NCI-H510A (cell line): ENCODE results near the gene FAM50A.

Source experiments
- DNase-seq: peaks from one replicate; lab custom pipeline; 2025; lab: John Stamatoyannopoulos, UW

FAM50A gene

DNA sequence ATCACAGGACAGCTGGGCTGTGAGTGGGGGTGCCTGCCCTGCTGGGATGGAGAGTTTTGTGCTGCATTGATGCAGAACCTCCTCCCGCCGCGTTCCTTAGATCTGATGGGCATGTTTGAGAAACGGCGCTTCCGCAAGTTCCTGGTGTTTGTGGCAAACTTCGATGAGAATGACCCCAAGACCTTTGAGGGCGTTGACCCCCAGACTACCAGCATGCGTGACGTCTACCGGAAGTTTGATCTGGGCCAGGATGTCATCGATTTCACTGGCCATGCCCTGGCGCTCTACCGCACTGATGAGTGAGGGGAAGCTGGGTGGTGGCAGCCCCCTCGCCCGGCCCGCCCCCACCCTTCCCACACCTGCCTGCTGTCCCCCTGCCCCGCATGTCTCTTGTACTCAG lies 4.1 kb upstream of the FAM50A start:
- DNase-seq: no peak

DNA sequence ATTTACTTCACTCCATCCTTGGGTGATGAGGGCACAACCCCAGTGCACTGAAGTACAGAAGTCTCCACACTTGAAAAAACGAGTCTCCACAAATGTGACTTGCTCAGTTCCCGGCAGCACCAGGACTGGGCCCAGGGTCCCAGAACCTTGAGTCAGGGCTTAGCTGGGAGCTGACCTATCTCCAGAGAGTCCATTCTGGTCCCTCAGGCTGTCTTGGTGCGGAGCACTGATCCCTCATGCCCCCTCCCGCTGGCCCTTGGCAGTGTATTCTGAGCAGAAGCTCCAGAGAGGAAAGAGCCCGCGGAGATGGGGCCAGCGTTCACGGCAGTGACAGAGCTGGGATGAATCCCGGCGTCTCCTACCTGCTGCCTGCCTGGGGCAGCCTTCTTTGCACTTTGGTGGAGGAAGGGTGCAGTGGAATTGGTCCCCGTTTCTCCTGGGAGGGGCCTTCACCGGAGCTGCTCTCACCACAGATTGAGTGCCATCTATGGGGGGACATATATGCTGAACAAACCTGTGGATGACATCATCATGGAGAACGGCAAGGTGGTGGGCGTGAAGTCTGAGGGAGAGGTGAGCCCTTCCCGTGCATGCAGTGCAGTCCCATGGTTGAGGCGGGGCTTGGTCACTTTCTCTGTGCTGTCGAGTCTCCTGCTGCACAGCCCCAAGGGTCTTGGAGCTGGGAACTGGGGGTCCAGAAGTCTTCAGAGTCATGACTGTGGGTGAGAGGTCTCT lies 3.2 kb upstream of the FAM50A start:
- no peak for DNase-seq

- no peak for DNase-seq
These were observed 2.4 kb upstream of the FAM50A start for GRCh38 chrX:154441564-154441963.

DNA sequence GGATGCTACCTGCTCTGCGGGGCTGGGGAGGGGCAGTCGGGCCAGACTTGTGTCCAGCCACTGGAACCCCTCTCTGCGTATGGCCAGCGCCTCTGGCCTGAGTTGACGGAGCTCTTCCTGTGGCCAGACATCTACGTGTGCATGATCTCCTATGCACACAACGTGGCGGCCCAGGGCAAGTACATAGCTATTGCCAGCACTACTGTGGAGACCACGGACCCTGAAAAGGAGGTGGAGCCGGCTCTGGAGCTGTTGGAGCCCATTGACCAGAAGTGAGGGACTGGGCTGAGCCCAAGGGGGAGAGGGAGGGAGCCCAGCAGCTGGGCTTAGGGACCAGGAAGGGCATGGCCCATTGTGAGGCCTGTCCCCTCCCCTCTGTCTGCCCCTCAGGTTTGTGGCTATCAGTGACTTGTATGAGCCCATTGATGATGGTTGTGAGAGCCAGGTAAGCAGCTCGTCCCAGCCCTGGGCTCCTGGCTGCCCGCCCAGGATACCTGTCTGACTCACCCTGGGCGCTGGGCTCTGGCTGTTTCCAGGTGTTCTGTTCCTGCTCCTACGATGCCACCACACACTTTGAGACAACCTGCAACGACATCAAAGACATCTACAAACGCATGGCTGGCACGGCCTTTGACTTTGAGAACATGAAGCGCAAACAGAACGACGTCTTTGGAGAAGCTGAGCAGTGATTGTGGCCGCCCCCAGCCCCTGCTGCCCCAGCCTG lies 1.8 kb upstream of the FAM50A start:
- no peak for DNase-seq

DNA sequence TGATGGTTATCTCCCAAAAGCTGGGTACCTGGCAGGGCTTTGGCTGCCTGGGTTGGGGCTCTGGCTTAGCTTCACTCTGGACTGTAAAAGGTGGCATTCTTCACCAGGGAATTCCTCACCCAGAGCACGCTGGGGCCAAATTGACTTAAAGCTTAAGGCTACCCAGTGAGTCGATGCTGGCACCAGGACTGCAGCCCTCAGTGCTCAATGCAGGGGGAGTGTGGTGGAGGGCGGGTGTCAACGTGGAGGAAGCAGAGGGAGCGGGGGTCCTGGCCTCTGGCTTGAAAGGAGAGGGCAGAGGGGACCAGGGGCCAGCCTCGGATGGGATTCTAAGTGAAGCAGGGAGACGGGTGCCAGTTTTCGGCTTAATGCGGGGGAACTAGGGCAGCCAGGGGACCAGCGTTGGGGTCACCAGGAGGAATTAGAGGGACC lies 446 bp upstream of the FAM50A start:
- DNase-seq: no peak

GRCh38 chrX:154444755-154445246 lies 860 bp downstream of the FAM50A start:
- no peak for DNase-seq

GRCh38 chrX:154445776-154446175 lies 1.8 kb downstream of the FAM50A start:
- DNase-seq: no peak

DNA sequence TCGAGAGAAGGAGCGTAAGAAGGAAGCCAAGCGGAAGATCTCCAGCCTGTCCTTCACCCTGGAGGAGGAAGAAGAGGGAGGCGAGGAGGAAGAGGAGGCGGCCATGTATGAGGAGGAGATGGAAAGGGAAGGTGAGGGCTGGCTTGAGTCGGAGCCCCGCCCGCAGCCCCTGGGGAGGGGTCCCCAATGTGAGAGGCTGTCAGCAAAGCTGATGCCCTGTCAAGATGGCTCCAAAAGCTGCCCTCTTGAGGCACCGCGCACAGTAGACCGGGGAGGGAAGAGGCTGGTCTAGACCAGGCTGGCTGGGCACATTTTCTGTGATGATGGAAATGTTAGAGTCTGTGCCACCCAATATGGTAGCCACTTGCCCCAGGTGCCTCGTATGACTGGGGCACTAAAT lies 2.5 kb downstream of the FAM50A start:
- DNase-seq: no peak

DNA sequence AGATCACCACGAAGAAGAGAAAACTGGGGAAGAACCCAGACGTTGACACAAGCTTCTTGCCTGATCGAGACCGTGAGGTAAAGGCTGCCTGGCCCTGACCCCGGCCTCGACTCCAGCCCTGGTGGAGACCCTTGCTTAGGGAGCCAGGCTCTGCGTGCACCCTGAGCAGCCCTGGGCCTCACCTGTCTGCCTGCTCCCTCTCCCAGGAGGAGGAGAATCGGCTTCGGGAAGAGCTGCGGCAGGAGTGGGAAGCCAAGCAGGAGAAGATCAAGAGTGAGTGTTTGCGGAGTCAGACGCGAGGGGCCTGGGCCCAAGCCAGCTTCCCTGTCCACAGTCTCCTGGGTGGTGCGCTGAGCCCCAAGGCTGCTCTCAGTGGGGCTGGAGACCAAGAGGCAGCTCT lies 4.5 kb downstream of the FAM50A start:
- no peak for DNase-seq

GRCh38 chrX:154449618-154450017 lies 5.7 kb downstream of the FAM50A start:
- no peak for DNase-seq

- no peak for DNase-seq
These were observed 6.4 kb downstream of the FAM50A start for GRCh38 chrX:154450312-154450711.

GRCh38 chrX:154452823-154453222 lies 8.9 kb downstream of the FAM50A start:
- DNase-seq: no peak

- peak; percentile 52 for DNase-seq
These were observed 13.7 kb downstream of the FAM50A start for GRCh38 chrX:154457491-154458115.

GRCh38 chrX:154458116-154458953 lies 14.4 kb downstream of the FAM50A start, which contains the start of gene PLXNA3:
TSS of gene PLXNA3 (plus strand) at chrX:154458281. CDS start at chrX:154460184, 1,903 bp downstream.
- DNase-seq: no peak

- no peak for DNase-seq
These were observed 15.2 kb downstream of the FAM50A start for GRCh38 chrX:154458954-154459778.

DNA sequence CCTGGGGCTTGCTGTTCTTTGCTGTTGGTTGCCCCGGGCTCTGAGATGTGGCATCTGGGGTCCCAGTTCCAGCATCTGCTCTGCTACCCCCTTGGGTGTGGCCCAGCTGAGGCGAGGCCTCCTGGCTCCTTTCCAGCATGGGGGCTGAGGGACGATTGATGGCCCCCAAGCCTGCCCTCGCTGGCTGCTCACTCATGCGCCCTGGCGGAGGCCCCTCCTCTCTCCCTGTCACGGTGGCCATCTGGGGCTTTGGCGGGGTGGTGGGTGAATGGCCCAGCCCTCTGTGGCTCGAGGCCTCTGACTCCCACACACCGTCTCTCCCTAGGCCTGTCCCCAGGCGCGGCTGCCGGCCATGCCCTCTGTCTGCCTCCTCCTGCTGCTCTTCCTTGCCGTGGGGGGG lies 15.9 kb downstream of the FAM50A start:
- DNase-seq: no peak

DNA sequence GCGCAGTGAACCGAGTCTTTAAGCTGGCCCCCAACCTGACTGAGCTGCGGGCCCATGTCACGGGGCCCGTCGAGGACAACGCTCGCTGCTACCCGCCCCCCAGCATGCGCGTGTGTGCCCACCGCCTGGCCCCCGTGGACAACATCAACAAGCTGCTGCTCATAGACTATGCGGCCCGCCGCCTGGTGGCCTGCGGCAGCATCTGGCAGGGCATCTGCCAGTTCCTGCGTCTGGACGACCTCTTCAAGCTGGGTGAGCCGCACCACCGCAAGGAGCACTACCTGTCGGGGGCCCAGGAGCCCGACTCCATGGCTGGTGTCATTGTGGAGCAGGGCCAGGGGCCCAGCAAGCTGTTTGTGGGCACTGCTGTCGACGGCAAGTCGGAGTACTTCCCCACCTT lies 16.4 kb downstream of the FAM50A start:
- DNase-seq: no peak

DNA sequence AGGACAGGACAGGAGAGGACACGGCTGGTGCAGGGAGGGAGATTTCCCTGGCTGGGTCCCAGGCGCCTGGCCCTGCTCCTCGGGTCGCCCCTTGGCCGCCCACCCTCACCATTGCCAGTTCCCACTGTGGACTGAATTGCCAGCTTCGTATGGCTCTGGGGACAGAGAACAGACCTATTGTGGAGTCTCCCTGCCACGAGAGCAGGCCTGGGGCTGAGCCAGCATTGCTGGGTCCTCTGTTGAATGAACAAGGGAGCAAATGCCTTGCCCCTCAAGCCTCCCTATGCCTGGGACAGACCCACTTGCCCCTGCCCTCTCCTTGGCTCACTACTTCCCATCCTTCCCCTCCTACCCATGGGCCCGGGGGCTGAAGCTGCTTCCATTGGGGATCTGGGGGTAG lies 18.5 kb downstream of the FAM50A start:
- no peak for DNase-seq

- no peak for DNase-seq
These were observed 19.8 kb downstream of the FAM50A start for GRCh38 chrX:154463611-154464220.

DNA sequence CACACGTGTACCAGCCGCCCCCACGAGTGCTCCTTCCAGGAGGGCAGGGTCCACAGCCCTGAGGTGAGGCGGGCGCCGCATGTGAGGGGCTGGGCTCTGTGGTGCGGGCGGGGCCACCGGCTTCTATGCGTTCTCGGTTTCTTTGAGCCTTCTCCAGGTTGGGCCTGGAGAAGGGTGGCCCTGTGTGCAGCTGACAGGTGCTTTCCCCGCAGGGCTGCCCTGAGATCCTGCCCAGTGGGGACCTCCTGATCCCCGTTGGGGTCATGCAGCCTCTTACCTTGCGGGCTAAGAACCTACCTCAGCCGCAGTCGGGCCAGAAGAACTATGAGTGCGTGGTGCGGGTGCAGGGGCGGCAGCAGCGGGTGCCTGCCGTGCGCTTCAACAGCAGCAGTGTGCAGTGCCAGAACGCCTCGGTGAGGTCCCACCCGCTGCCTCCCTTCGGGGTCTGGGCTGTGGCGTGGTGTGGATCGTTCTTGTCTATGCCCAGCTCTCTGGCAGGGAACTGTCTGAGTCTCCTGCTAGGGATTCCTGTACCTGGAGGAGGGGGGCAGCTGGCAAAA lies 20.9 kb downstream of the FAM50A start:
- no peak for DNase-seq
